HEK293 (cell line): ENCODE data around the gene TRAF5.

Source experiments
- CTCF ChIA-PET: fragments of 350-600 bp; formaldehyde crosslinking; extraction: SDS; loops from one replicate; lab custom pipeline; 2021; ENCODE audit warnings: antibody characterized with exemption; lab: Yijun Ruan, JAX
- POLR2A ChIA-PET: fragments of 300-600 bp; formaldehyde crosslinking; extraction: SDS; loops from one replicate; lab custom pipeline; 2020; ENCODE audit warnings: antibody characterized with exemption, inconsistent platforms; lab: Yijun Ruan, JAX
- H3K27ac ChIP-seq: fragments of 200-500 bp; sonication (Bioruptor generic); 2 replicates; pipeline ENCODE4 v1.5.1; 2014; ENCODE audit warnings: low read depth, low read length, control low read depth, inconsistent platforms; ENCODE audit errors: extremely low read depth
- H3K36me3 ChIP-seq, 2 experiments: fragments of 200-500 bp in 1 of 2; sonication (Bioruptor generic) in 1 of 2; 1 replicate in 1 of 2; 2 replicates in 1 of 2; pipeline ENCODE4 v1.5.1; 2014 to 2017; ENCODE audit warnings: inconsistent platforms in 2 of 2, low read length in 2 of 2; ENCODE audit not compliant: control insufficient read depth in 2 of 2, insufficient read depth in 1 of 2
- H3K4me1 ChIP-seq: fragments of 200-500 bp; sonication (Bioruptor generic); 2 replicates; pipeline ENCODE4 v1.5.1; 2014; ENCODE audit warnings: mild to moderate bottlenecking, low read length, inconsistent platforms; ENCODE audit not compliant: control insufficient read depth, insufficient read depth
- H3K4me3 ChIP-seq: 2 replicates; pipeline ENCODE4 v1.5.1; 2011; ENCODE audit warnings: low read depth, mild to moderate bottlenecking, control low read depth, low read length, moderate library complexity
- H3K9me3 ChIP-seq: fragments of 200-500 bp; sonication (Bioruptor generic); 2 replicates; pipeline ENCODE4 v1.5.1; 2014; ENCODE audit warnings: low read depth, low read length, inconsistent platforms; ENCODE audit not compliant: control insufficient read depth, insufficient read depth
- GFI1B ChIP-seq: fragments of 450-650 bp; formaldehyde crosslinking; IDR thresholded peaks from 2 replicates; pipeline ENCODE4 v1.5.1; 2016; ENCODE audit warnings: missing biosample characterization, missing genetic modification characterization
- MEIS1 ChIP-seq: sonication (generic); formaldehyde crosslinking; IDR thresholded peaks from 2 replicates; pipeline ENCODE4 v1.8.1; 2022; ENCODE audit warnings: missing genetic modification reagents, mild to moderate bottlenecking, borderline replicate concordance
- MYNN ChIP-seq: fragments of 450-650 bp; formaldehyde crosslinking; IDR thresholded peaks from 2 replicates; pipeline ENCODE4 v1.5.1; 2016; ENCODE audit warnings: missing biosample characterization, missing genetic modification characterization, borderline replicate concordance
- RBAK ChIP-seq: fragments of 450-650 bp; formaldehyde crosslinking; IDR thresholded peaks from 2 replicates; pipeline ENCODE4 v1.5.1; 2016; ENCODE audit warnings: missing biosample characterization, missing genetic modification characterization
- SP2 ChIP-seq: fragments of 450-650 bp; formaldehyde crosslinking; IDR thresholded peaks from 2 replicates; pipeline ENCODE4 v1.5.1; 2016; ENCODE audit warnings: missing biosample characterization, missing genetic modification characterization
- ZBTB1 ChIP-seq: fragments of 450-650 bp; formaldehyde crosslinking; IDR thresholded peaks from 2 replicates; pipeline ENCODE4 v1.5.1; 2016; ENCODE audit warnings: missing biosample characterization, missing genetic modification characterization
- ZNF132 ChIP-seq: fragments of 450-650 bp; formaldehyde crosslinking; IDR thresholded peaks from 2 replicates; pipeline ENCODE4 v1.5.1; 2017; ENCODE audit warnings: missing biosample characterization, missing genetic modification characterization, borderline replicate concordance
- ZNF202 ChIP-seq: fragments of 450-650 bp; formaldehyde crosslinking; IDR thresholded peaks from 2 replicates; pipeline ENCODE4 v1.5.1; 2016; ENCODE audit warnings: missing biosample characterization, missing genetic modification characterization, borderline replicate concordance
- ZNF24 ChIP-seq: fragments of 450-650 bp; formaldehyde crosslinking; IDR thresholded peaks from 2 replicates; pipeline ENCODE4 v1.5.1; 2016; ENCODE audit warnings: missing biosample characterization, missing genetic modification characterization
- ZNF248 ChIP-seq: fragments of 450-650 bp; formaldehyde crosslinking; IDR thresholded peaks from 2 replicates; pipeline ENCODE4 v1.5.1; 2017; ENCODE audit warnings: missing biosample characterization, missing genetic modification characterization
- ZNF350 ChIP-seq: fragments of 450-650 bp; formaldehyde crosslinking; IDR thresholded peaks from 2 replicates; pipeline ENCODE4 v1.5.0; 2017; ENCODE audit warnings: missing biosample characterization, mild to moderate bottlenecking, missing genetic modification characterization
- ZNF391 ChIP-seq: fragments of 450-650 bp; formaldehyde crosslinking; IDR thresholded peaks from 2 replicates; pipeline ENCODE4 v1.5.1; 2016; ENCODE audit warnings: low read depth, missing biosample characterization, missing genetic modification characterization, borderline replicate concordance
- ZNF426 ChIP-seq: fragments of 450-650 bp; formaldehyde crosslinking; IDR thresholded peaks from 2 replicates; pipeline ENCODE4 v1.5.1; 2017; ENCODE audit warnings: missing biosample characterization, missing genetic modification characterization, mild to moderate bottlenecking, inconsistent platforms, moderate library complexity
- ZNF529 ChIP-seq: fragments of 450-650 bp; formaldehyde crosslinking; IDR thresholded peaks from 2 replicates; pipeline ENCODE4 v1.5.1; 2017; ENCODE audit warnings: missing genetic modification characterization, missing biosample characterization; ENCODE audit not compliant: insufficient replicate concordance
- ZNF530 ChIP-seq: fragments of 450-650 bp; formaldehyde crosslinking; IDR thresholded peaks from 2 replicates; pipeline ENCODE4 v1.5.1; 2016; ENCODE audit warnings: low read depth, missing biosample characterization, missing genetic modification characterization
- ZNF561 ChIP-seq: fragments of 450-650 bp; IDR thresholded peaks from 2 replicates; pipeline ENCODE4 v1.5.1; 2018; ENCODE audit warnings: missing biosample characterization, missing genetic modification characterization, borderline replicate concordance
- ZNF626 ChIP-seq: fragments of 450-650 bp; sonication (Bioruptor Pico); formaldehyde crosslinking; IDR thresholded peaks from 2 replicates; pipeline ENCODE4 v1.5.1; 2018; ENCODE audit warnings: missing biosample characterization, missing genetic modification characterization, inconsistent platforms
- ZNF654 ChIP-seq: fragments of 450-650 bp; formaldehyde crosslinking; IDR thresholded peaks from 2 replicates; pipeline ENCODE4 v1.5.1; 2016; ENCODE audit warnings: low read depth, missing biosample characterization, missing genetic modification characterization
- ZNF792 ChIP-seq: fragments of 450-650 bp; formaldehyde crosslinking; IDR thresholded peaks from 2 replicates; pipeline ENCODE4 v1.5.1; 2016; ENCODE audit warnings: missing biosample characterization, missing genetic modification characterization
- ZSCAN30 ChIP-seq: fragments of 450-650 bp; IDR thresholded peaks from 2 replicates; pipeline ENCODE4 v1.5.1; 2018; ENCODE audit warnings: missing biosample characterization, mild to moderate bottlenecking, missing genetic modification characterization, moderate library complexity
- TF ChIP-seq, protein P1 (sequence below): fragments of 450-650 bp; formaldehyde crosslinking; IDR thresholded peaks from 2 replicates; pipeline ENCODE4 v1.5.1; 2016; ENCODE audit warnings: missing biosample characterization, missing genetic modification characterization, low read depth
- TF ChIP-seq, protein P2 (sequence below): fragments of 450-650 bp; formaldehyde crosslinking; IDR thresholded peaks from 2 replicates; pipeline ENCODE4 v1.5.1; 2016; ENCODE audit warnings: missing biosample characterization, missing genetic modification characterization
- TF ChIP-seq, protein P3 (sequence below): fragments of 450-650 bp; formaldehyde crosslinking; IDR thresholded peaks from 2 replicates; pipeline ENCODE4 v1.5.1; 2017; ENCODE audit warnings: missing biosample characterization, missing genetic modification characterization
- TF ChIP-seq, protein P4 (sequence below): fragments of 450-650 bp; formaldehyde crosslinking; IDR thresholded peaks from 2 replicates; pipeline ENCODE4 v1.5.1; 2016; ENCODE audit warnings: missing biosample characterization, missing genetic modification characterization

TRAF5 gene

DNA sequence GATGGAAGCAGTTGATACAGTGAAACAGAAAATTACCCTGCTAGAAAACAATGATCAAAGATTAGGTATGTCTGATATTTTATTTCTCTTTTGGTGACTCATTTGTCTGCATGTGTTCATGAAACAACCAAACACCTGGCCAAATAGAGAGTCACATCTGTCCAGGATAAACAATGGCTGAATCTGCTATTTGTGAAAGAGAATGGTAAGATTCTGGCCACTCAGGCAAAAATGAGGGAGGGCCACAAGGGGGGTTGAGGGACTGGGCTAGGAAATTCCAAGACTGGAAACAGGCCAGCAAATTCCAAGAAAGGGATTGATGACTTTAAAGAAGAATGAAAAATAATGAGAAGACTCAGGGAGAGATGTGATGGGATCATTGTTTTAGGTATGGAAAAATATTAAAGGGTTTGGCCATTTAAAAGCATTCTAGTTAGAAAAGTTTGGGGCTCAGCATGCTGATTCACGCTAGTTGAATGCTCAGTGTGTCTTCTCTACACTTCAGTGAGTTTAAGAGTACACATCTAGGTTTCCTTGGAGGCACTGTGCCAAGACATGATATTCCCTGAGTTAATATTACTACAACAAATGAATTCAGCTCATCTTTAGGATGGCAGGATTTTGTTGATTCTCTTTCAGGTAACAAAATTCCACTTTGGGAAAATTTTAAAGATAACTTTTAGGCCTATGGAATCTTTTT lies 44.9 kb downstream of the TRAF5 start:
- Histone ChIP-seq H3K4me1 (no peaks in the 10 kb centered on the region), H3K4me3 (no peak overlapping the region), H3K36me3 (peaks cover 0 to 25% of the 10 kb centered on the region in 2 experiments; a peak in 1 of 3 replicates), H3K9me3 (no peaks in the 10 kb centered on the region), H3K27ac (no peak overlapping the region)
- ChIA-PET CTCF (interaction anchor here (0.6 to 1.0 kb wide), 3 partner anchors 31 to 143 kb away, joined by 3 to 6 read pairs (median 4); no protein-coding TSS in a partner anchor), POLR2A (no interaction called here)
- no peak for TF ChIP-seq ZNF530
- TF ChIP-seq, protein P1, sequence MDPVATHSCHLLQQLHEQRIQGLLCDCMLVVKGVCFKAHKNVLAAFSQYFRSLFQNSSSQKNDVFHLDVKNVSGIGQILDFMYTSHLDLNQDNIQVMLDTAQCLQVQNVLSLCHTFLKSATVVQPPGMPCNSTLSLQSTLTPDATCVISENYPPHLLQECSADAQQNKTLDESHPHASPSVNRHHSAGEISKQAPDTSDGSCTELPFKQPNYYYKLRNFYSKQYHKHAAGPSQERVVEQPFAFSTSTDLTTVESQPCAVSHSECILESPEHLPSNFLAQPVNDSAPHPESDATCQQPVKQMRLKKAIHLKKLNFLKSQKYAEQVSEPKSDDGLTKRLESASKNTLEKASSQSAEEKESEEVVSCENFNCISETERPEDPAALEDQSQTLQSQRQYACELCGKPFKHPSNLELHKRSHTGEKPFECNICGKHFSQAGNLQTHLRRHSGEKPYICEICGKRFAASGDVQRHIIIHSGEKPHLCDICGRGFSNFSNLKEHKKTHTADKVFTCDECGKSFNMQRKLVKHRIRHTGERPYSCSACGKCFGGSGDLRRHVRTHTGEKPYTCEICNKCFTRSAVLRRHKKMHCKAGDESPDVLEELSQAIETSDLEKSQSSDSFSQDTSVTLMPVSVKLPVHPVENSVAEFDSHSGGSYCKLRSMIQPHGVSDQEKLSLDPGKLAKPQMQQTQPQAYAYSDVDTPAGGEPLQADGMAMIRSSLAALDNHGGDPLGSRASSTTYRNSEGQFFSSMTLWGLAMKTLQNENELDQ = 0 out of 2 replicates have a peak, but pooled peaks have one; percentile 24
- no peak for TF ChIP-seq ZNF132
- TF ChIP-seq ZNF626 (tag by site-specific recombination) = no peak

DNA sequence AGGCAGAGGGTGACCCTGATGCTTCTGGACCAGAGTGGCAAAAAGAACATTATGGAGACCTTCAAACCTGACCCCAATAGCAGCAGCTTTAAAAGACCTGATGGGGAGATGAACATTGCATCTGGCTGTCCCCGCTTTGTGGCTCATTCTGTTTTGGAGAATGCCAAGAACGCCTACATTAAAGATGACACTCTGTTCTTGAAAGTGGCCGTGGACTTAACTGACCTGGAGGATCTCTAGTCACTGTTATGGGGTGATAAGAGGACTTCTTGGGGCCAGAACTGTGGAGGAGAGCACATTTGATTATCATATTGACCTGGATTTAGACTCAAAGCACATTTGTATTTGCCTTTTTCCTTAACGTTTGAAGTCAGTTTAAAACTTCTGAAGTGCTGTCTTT lies 45.8 kb downstream of the TRAF5 start:
- CTCF ChIA-PET = interaction anchor here (0.7 kb wide), 1 partner anchor 49 kb away, joined by 4 read pairs; no protein-coding TSS in a partner anchor
- no peak overlapping the region for H3K27ac ChIP-seq
- TF ChIP-seq ZNF248 (no peak), GFI1B (tag by site-specific recombination) (no peak), ZNF202 (tag by site-specific recombination) (no peak), MEIS1 (no peak), ZNF350 (tag by site-specific recombination) (no peak), ZSCAN30 (tag by site-specific recombination) (no peak), ZNF391 (tag by site-specific recombination) (no peak), ZNF654 (tag by site-specific recombination) (no peak), ZNF529 (tag by site-specific recombination) (no peak), RBAK (tag by site-specific recombination) (no peak), ZNF561 (no peak), ZBTB1 (tag by site-specific recombination) (no peak), MYNN (tag by site-specific recombination) (no peak), ZNF792 (tag by site-specific recombination) (no peak), ZNF24 (tag by site-specific recombination) (no peak), SP2 (tag by site-specific recombination) (no peak), ZNF426 (tag by site-specific recombination) (no peak)
- TF ChIP-seq, protein P2, sequence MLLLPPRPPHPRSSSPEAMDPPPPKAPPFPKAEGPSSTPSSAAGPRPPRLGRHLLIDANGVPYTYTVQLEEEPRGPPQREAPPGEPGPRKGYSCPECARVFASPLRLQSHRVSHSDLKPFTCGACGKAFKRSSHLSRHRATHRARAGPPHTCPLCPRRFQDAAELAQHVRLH (tag by site-specific recombination) = no peak
- TF ChIP-seq, protein P3, sequence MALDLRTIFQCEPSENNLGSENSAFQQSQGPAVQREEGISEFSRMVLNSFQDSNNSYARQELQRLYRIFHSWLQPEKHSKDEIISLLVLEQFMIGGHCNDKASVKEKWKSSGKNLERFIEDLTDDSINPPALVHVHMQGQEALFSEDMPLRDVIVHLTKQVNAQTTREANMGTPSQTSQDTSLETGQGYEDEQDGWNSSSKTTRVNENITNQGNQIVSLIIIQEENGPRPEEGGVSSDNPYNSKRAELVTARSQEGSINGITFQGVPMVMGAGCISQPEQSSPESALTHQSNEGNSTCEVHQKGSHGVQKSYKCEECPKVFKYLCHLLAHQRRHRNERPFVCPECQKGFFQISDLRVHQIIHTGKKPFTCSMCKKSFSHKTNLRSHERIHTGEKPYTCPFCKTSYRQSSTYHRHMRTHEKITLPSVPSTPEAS (tag by site-specific recombination) = no peak
- TF ChIP-seq, protein P4, sequence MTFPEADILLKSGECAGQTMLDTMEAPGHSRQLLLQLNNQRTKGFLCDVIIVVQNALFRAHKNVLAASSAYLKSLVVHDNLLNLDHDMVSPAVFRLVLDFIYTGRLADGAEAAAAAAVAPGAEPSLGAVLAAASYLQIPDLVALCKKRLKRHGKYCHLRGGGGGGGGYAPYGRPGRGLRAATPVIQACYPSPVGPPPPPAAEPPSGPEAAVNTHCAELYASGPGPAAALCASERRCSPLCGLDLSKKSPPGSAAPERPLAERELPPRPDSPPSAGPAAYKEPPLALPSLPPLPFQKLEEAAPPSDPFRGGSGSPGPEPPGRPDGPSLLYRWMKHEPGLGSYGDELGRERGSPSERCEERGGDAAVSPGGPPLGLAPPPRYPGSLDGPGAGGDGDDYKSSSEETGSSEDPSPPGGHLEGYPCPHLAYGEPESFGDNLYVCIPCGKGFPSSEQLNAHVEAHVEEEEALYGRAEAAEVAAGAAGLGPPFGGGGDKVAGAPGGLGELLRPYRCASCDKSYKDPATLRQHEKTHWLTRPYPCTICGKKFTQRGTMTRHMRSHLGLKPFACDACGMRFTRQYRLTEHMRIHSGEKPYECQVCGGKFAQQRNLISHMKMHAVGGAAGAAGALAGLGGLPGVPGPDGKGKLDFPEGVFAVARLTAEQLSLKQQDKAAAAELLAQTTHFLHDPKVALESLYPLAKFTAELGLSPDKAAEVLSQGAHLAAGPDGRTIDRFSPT (tag by site-specific recombination) = no peak
- peaks cover 0 to 24% of the 10 kb centered on the region in 2 experiments; a peak in 1 of 3 replicates for H3K36me3 ChIP-seq
- H3K9me3 ChIP-seq = no peaks in the 10 kb centered on the region
- no peaks in the 10 kb centered on the region for H3K4me1 ChIP-seq
- no peak overlapping the region for H3K4me3 ChIP-seq
- POLR2A ChIA-PET = no interaction called here
